GM19351 (cell line): ENCODE data around the gene EEFSEC.

Experiments
- ATAC-seq: cut with Tn5 transposase; IDR thresholded peaks from one replicate; pipeline ENCODE4 v1.9.1; 2021; ENCODE audit warnings: mild to moderate bottlenecking, moderate library complexity; ENCODE audit not compliant: unreplicated experiment

The EEFSEC gene

DNA sequence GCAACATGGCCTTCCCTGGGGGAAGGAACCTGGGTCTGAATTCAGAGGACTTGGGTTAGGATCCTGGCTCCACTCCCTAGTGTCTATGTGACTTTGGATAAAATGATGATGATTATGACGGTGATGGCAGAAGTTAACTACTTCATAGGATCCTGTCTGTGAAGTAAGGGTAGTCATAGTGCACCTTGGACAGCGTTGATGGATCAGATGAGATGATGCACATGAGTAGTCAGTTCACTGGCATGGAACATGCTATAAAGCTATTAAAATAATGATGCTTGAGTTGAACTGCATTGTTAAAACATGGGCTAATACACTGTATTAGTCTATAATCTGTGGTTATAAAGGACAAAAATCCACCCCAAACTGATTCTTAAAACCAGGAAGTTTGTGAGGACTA, 62.0 kb downstream of the EEFSEC start:
- no peak for ATAC-seq

DNA sequence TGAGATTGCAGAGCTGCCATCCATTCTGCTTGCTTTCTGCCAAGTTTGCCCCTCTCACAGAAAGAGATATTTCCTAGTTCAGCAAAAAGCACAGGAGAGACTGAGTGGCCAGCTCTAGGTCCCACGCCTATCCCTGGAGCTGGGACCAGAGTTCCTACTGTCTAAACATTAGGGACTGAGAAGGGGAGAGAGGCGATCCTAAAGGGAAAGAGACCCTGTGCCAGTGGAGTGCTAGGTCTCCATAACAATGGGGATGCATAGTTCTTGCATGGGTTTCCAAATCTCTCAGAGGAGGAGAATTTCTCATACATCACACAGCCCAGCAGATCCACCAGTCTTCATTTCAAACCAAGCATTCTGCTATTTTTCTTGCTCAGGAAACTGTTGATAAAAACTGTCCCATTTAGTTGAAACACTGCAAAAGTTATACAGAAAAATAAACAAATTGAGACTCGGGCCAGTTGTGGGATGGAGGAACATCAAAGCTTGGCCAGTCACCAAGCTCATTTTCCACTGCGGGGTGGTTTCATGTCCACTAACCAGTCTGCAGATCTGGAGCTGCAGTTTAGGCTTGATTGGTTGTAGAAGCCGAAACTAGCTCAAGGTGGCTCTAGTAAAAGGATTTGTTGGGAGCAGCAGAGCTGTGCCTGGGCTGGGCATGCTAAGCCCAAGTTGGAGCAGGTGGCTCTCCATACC, 62.7 kb downstream of the EEFSEC start:
- no peak for ATAC-seq

GRCh38 chr3:128217702-128218547, 64.6 kb downstream of the EEFSEC start:
- peak; percentile 72 for ATAC-seq

DNA sequence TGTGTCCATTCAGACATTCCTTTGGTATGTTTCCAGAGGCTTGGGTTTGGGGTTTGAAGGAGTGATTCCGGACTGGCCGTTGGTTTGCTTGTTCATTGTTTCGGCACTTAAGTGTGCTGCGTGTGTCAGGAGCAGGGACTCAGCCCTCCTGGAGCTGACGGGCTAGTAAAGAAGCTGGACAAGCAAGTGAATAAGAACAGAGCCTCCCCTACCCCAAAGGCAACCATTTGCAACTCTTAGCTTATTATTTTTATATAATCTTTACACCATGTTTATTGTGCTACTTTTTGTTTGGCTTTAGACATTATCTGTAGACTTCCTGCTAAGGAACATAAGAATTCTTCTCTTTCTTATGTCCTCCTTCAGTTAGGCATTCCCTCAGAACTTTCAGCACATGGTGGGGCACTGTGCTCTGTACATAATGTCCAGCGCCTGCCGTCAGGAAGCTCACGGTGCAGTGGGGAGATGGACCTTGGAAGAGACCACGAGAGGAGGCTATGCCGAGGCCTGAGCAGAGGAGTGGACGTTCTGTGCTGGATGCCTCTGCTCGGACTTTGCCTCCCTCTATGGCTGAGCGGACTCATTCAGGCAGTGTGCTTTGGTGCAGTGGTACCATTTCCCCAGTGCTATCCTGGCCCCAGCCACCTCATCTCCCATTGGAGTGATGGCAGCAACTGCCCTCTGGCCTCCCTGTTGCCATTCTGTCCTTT, 65.4 kb downstream of the EEFSEC start:
- ATAC-seq: no peak

GRCh38 chr3:128221328-128221727, 68.0 kb downstream of the EEFSEC start:
- no peak for ATAC-seq

DNA sequence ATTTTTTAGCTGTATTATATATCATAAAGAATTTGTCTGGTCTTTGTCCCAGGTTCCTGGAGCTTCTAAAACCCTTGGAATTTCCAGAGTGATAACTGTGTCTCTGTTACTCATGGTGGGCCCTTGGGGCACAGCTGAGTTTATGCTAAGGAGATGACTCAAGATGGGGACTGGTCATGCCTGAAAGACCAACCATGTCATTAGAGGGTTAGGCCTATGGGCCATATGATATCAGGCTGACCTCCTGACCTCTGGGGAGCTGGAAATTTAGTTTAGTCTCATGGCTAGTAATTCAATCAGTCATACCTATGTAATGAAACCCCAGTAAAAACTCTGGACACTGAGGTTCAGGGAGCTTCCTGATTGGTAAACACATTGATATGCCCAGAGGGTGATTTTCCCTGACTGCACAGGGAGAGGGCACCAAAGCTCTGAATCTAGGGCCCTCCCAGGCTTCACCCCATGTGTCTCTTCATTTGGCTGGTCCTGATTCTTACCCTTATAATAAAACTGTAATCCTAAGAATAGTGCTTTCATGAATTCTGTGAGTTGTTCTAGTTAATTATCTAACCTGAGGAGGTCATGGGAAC, 69.6 kb downstream of the EEFSEC start:
- ATAC-seq: no peak

DNA sequence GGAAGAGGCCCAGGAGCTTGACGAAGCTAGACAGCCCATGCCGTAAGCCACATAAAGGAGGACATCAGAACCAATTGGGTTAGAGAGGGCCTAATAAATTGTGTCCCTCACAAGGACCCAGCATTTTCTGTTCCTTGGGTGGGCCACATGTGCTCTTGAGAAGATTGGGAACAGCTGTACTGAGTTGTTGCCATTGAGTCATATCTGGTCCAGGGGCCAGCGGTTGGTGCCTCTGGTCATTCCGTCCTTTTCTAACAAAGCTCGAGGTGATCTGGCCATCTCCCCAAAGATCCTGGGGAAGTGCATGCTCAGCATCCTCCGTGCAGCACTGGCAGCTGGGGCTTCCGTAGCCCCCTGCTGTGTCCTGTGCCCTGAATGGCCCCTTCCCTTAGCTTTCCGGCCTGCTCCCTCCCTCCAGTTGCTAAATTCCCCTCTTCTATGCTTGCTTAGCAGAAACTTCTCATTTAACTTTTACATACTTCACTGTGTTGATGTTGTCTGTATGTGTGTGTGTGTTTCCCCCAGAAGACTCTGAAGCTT, 73.0 kb downstream of the EEFSEC start:
- ATAC-seq: no peak

- no peak for ATAC-seq
Measured at GRCh38 chr3:128226795-128227395, 73.6 kb downstream of the EEFSEC start.

DNA sequence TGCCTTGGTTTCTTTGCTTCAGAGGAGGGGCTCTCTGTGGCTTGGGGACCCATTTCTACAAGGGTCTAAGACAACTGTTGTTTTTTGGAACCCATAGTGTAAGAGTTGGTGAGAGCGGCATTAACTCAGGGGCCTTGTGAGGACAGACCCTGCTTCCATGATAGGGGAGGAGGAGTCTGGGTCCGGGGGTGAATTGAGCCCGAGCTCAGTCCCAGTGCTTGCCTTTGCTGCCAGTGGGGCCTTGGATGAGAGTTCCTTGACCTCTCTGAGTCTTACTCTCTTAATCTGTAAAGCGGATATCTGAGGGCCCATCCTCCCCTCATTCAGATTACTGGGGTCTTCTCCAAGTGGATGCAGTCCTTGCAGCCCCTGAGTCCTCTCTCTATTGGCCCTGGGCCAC, 74.2 kb downstream of the EEFSEC start:
- no peak for ATAC-seq

GRCh38 chr3:128228366-128228910, 75.2 kb downstream of the EEFSEC start:
- ATAC-seq: no peak

- no peak for ATAC-seq
Measured at GRCh38 chr3:128229106-128229857, 76.0 kb downstream of the EEFSEC start.

DNA sequence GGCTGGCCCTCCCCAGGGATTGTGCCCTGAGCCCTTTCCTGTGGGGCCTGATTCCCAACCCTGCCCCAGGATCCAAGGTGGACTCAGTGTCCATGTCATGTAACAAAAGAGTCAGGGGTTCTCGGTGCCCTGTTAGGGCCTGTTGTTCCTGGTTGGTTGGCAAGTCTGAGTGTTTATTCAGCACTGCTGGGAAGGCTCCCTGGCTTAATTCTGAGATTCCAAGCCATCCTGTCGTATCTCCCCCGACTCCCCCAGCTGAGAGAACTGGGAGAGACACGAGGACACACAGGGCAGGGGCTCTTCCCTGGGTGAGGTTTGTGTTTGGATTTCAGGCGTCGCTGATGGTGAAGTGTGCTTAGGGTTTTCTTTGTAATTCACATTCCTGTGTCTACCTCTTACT, 78.3 kb downstream of the EEFSEC start:
- ATAC-seq: no peak

GRCh38 chr3:128232376-128233178, 79.3 kb downstream of the EEFSEC start:
- no peak for ATAC-seq

DNA sequence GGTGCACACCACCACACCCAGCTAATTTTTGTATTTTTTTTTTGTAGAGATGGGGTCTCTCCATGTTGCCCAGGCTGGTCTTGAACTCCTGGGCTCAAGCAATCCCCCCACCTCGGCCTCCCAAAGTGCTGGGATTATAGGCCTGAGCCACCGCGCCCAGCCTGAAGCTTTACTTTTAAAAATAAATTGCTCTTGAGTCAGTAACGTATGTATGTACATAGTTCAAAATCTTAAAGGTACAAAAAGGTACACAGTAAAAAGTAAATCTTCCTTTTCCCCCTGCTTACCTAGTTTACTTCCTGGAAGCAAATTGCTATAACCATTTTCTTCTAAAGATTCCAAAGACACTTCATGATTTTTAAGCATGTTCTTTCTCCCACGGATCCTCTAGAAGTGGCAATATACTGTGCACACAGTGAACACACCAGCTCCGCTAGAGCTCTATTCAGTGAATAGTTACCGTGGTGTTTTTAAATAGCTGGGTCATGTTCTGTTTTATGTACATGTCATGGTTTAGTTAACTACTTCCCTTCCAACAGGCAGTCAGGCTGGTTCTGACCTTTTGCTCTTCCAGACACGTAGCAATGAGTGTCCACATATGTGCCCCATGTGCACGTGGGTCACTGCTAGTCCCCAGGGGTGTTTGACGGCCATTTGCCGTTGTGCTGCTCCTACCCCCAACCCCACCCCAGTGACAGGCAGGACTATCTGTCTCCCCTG, 82.1 kb downstream of the EEFSEC start:
- no peak for ATAC-seq

- no peak for ATAC-seq
Measured at GRCh38 chr3:128236657-128237056, 83.4 kb downstream of the EEFSEC start.

- no peak for ATAC-seq
Measured at GRCh38 chr3:128237348-128238183, 84.3 kb downstream of the EEFSEC start.

DNA sequence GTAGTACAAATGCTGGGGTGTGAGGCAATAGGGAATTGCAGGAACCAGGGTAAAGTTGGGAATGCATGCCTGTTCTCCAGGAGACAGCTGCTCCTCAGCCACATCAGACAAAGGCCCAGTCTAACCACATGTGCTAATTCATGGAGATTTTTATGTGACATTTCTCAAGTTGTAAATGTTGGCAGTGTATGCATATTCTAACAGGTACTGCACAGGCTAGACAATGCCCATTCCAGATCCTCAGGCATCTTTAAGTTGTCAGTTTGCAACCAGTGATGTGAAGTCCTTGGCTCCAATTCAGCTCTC, 84.9 kb downstream of the EEFSEC start:
- ATAC-seq: no peak
